Tibial artery (tissue), 4 donors: ENCODE measurements around the gene SOCS2.

ENCODE experiments used
- DNase-seq, 2 donors: peaks; one replicate each; pipeline ENCODE4 v3.0.0-alpha.2; 2019
- H3K27ac ChIP-seq, 2 donors: fragments of 200-600 bp; sonication (generic) in 1 of 2; 1 replicate in 1 of 2; 2 replicates in 1 of 2; pipeline ENCODE4 v1.5.1; 2018 to 2019; ENCODE audit warnings: mild to moderate bottlenecking in 1 of 2
- H3K27me3 ChIP-seq, 2 donors: fragments of 200-600 bp; sonication (generic) in 1 of 2; one replicate each; pipeline versions ENCODE4 v1.5.1 to v1.6.0; 2016 to 2019
- H3K36me3 ChIP-seq, 3 donors: fragments of 200-600 bp; sonication (generic) in 2 of 3; one replicate each; pipeline ENCODE4 v1.5.1; 2016 to 2019; ENCODE audit warnings: mild to moderate bottlenecking in 2 of 3
- H3K4me1 ChIP-seq, 4 donors: fragments of 200-600 bp; sonication (generic) in 2 of 4; 1 replicate in 3 of 4; 2 replicates in 1 of 4; pipeline ENCODE4 v1.5.1; 2016 to 2019
- H3K4me3 ChIP-seq, 2 donors: fragments of 200-600 bp; sonication (generic) in 1 of 2; 1 replicate in 1 of 2; 2 replicates in 1 of 2; pipeline ENCODE4 v1.5.1; 2018 to 2019; ENCODE audit warnings: mild to moderate bottlenecking in 2 of 2
- H3K9me3 ChIP-seq, 3 donors: fragments of 200-600 bp; sonication (generic) in 1 of 3; one replicate each; pipeline ENCODE4 v1.5.1; 2016 to 2019
- CTCF ChIP-seq, 2 experiments: fragments of 200-600 bp in 1 of 2; fragments of 450-650 bp in 1 of 2; IDR thresholded peaks; one replicate each; pipeline ENCODE4 v1.5.1; 2017 to 2019; ENCODE audit warnings: antibody characterized with exemption in 2 of 2, mild to moderate bottlenecking in 1 of 2, moderate library complexity in 1 of 2
- intact Hi-C: fragments of 100-400 bp; cut with DNase I; formaldehyde crosslinking; loops from one replicate; pipeline ENCODE4 v1.15.0; 2023; ENCODE audit warnings: low total_unique reads

Gene SOCS2

GRCh38 chr12:93533310-93533709, 39.2 kb upstream of the SOCS2 start:
- no peaks in the 10 kb centered on the region for H3K27me3 ChIP-seq
- TF ChIP-seq CTCF (IDR thresholded peaks at IDR 0.05) = no peak
- intact Hi-C loops = no loop called here
- H3K4me3 ChIP-seq = no peak overlapping the region
- H3K9me3 ChIP-seq = no peaks in the 10 kb centered on the region
- peaks cover 0 to 12% (median 6%) of the 10 kb centered on the region in 4 donors for H3K4me1 ChIP-seq
- H3K27ac ChIP-seq = no peak overlapping the region
- no peak for DNase-seq
- H3K36me3 ChIP-seq = no peaks in the 10 kb centered on the region

GRCh38 chr12:93536111-93536765, 36.2 kb upstream of the SOCS2 start:
- no peaks in the 10 kb centered on the region for H3K36me3 ChIP-seq
- DNase-seq = no peak
- TF ChIP-seq CTCF (IDR thresholded peaks at IDR 0.05) = no peak
- H3K9me3 ChIP-seq = no peaks in the 10 kb centered on the region
- intact Hi-C loops = no loop called here
- H3K4me1 ChIP-seq = peaks cover 0 to 23% (median 6%) of the 10 kb centered on the region in 4 donors
- H3K27ac ChIP-seq = no peak overlapping the region
- no peaks in the 10 kb centered on the region for H3K27me3 ChIP-seq
- H3K4me3 ChIP-seq = no peak overlapping the region

GRCh38 chr12:93536766-93537488, 35.5 kb upstream of the SOCS2 start:
- intact Hi-C loops = no loop called here
- no peaks in the 10 kb centered on the region for H3K9me3 ChIP-seq
- H3K27ac ChIP-seq = no peak overlapping the region
- H3K36me3 ChIP-seq = no peaks in the 10 kb centered on the region
- no peak for DNase-seq
- H3K4me1 ChIP-seq = peaks cover 0 to 23% (median 6%) of the 10 kb centered on the region in 4 donors
- TF ChIP-seq CTCF (IDR thresholded peaks at IDR 0.05) = no peak
- no peak overlapping the region for H3K4me3 ChIP-seq
- H3K27me3 ChIP-seq = no peaks in the 10 kb centered on the region

GRCh38 chr12:93537769-93538168, 34.7 kb upstream of the SOCS2 start:
- TF ChIP-seq CTCF (IDR thresholded peaks at IDR 0.05) = no peak
- Histone ChIP-seq H3K4me3 (no peak overlapping the region), H3K4me1 (peaks cover 0 to 23% (median 6%) of the 10 kb centered on the region in 4 donors), H3K27me3 (no peaks in the 10 kb centered on the region), H3K9me3 (no peaks in the 10 kb centered on the region), H3K27ac (no peak overlapping the region), H3K36me3 (no peaks in the 10 kb centered on the region)
- DNase-seq = no peak
- intact Hi-C loops = no loop called here

GRCh38 chr12:93539821-93540220, 32.7 kb upstream of the SOCS2 start:
- TF ChIP-seq CTCF (IDR thresholded peaks at IDR 0.05) = no peak
- no peak for DNase-seq
- H3K27ac ChIP-seq = no peak overlapping the region

More at GRCh38 chr12:93539821-93540220, 32.7 kb upstream of the SOCS2 start:
- Histone ChIP-seq H3K9me3 (no peaks in the 10 kb centered on the region), H3K4me1 (peaks cover 0 to 23% (median 6%) of the 10 kb centered on the region in 4 donors), H3K27me3 (no peaks in the 10 kb centered on the region), H3K36me3 (no peaks in the 10 kb centered on the region), H3K4me3 (no peak overlapping the region)
- intact Hi-C loops = no loop called here
